Thyroid gland (tissue), 4 donors: Measurements from ENCODE around the gene STXBP3.

Source experiments
- POLR2A ChIP-seq, 2 donors: fragments of 450-650 bp; IDR thresholded peaks; one replicate each; pipeline ENCODE4 v1.6.1; 2017; ENCODE audit warnings: antibody characterized with exemption in 2 of 2, mild to moderate bottlenecking in 2 of 2, moderate library complexity in 1 of 2
- TF ChIP-seq, protein P1 (sequence below), 6 experiments: fragments of 200-600 bp in 3 of 6; fragments of 450-650 bp in 3 of 6; sonication (generic) in 3 of 6; IDR thresholded peaks; one replicate each; pipeline ENCODE4 v1.5.1; 2016 to 2019; ENCODE audit warnings: antibody characterized with exemption in 6 of 6, mild to moderate bottlenecking in 2 of 6, inconsistent platforms in 1 of 6, moderate library complexity in 1 of 6

DNA sequence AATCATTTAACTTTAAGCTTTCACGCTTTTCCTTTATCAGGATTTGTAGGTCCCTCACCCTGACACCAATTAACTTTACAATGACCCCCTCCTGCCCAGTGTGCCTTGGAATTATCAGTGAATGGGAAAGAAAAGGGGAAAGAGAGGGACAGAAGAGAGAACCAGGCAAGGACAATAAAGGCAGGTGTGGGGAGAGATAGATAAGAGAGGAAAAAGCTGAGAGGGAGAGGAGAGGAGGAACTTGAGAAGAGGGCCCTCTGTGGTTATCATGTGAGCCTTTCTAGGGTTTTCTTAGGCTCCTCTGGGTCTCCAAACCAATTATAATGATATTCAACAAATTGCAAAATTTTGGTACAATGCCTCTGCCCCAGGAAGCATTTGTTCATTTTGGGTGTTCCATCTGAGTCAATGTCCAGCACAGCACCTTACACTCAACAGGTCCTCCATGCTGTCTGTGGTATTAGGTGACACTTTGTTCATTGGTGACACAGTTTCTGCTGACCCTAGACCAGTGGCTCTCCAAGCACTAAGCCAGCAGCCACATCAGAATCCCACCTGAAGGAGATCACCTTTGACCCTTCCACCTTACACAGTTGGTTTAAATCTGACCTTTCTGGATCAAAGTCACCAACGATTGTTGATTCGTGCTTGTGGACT is 96.2 kb downstream of the STXBP3 start:
- TF ChIP-seq, protein P1, sequence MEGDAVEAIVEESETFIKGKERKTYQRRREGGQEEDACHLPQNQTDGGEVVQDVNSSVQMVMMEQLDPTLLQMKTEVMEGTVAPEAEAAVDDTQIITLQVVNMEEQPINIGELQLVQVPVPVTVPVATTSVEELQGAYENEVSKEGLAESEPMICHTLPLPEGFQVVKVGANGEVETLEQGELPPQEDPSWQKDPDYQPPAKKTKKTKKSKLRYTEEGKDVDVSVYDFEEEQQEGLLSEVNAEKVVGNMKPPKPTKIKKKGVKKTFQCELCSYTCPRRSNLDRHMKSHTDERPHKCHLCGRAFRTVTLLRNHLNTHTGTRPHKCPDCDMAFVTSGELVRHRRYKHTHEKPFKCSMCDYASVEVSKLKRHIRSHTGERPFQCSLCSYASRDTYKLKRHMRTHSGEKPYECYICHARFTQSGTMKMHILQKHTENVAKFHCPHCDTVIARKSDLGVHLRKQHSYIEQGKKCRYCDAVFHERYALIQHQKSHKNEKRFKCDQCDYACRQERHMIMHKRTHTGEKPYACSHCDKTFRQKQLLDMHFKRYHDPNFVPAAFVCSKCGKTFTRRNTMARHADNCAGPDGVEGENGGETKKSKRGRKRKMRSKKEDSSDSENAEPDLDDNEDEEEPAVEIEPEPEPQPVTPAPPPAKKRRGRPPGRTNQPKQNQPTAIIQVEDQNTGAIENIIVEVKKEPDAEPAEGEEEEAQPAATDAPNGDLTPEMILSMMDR (IDR thresholded peaks at IDR 0.05): no peak
- TF ChIP-seq POLR2A (IDR thresholded peaks at IDR 0.05): no peak
